Activated CD4-positive, alpha-beta T cell treated with anti-CD3 and anti-CD28 coated beads, Interleukin-2, amount 50 U/mL, for 16 hours (primary cell): Measurements from ENCODE around the gene RARA.
"Not testable (repeated sequence)": the region's sequence is repeated elsewhere in the genome, so short reads cannot be mapped to it uniquely, and the experiment has no call there.

Source experiments
- DNase-seq: peaks from one replicate; pipeline ENCODE4 v3.0.0-alpha.2; 2020

The RARA gene

GRCh38 chr17:40299159-40299757, 9.7 kb upstream of the RARA start:
- DNase-seq: not testable (repeated sequence)

DNA sequence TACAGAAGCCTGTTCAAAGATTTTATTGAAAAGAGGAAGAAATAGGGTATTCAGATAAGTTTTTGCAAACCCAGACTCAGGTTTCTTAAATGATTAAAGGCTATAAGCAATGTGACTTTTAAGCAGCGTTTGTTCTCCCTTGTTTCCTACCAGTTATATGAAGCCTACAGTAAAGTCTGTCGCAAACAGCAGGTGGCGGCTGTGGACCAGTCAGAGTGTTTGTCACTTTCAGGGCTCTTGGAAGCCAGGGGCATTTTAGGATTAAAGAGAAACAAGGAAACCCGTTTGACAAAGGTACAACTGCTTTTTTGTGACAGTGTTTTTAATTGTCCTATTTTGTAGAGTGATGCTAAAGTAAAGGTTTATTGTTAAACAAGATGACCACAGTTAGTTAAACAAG, 7.7 kb upstream of the RARA start:
- no peak for DNase-seq

GRCh38 chr17:40303009-40303657, 5.8 kb upstream of the RARA start:
- DNase-seq: no peak

DNA sequence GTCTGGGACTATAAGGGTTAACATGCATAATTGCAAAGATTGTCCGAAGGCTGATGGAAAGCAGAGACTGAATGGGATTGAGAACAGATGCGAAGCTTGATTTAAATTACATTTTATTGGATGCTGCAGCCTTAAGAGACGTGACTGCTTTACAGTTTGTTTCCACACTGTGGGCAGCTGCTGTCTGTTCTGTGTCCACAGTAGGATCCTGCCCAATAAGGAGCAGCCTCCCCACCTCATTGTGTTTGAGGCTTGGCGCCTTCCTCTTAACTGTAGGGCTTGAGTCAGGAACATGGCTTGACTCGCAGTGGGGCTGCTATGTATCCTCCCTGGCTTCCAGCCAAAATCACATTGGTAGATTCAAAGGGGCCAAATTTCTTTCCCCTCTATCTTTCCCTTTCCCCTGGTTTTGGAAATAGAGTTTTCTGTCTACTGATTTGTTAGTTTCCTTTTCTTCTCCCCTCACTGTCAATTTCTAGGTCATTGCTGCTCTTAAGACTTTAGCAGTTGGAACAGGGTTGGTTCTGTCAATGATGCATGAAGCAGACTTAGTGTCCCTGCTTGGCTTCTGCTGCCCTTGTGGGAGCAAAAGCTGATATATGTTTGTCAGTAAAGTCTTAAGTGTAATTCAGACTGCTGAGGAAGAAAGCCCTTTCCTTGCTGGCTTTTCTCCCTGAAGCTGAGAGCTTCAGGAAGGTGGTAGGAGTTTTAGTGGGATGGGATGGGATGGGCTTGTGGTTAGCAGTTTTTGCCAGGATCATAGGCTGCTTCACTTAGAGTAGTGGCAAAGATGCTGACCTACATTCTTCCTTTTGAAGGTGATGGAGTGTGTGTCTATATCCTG, 5.0 kb upstream of the RARA start:
- no peak for DNase-seq

- DNase-seq: not testable (repeated sequence)
Observed at GRCh38 chr17:40304552-40304863, 4.5 kb upstream of the RARA start.

DNA sequence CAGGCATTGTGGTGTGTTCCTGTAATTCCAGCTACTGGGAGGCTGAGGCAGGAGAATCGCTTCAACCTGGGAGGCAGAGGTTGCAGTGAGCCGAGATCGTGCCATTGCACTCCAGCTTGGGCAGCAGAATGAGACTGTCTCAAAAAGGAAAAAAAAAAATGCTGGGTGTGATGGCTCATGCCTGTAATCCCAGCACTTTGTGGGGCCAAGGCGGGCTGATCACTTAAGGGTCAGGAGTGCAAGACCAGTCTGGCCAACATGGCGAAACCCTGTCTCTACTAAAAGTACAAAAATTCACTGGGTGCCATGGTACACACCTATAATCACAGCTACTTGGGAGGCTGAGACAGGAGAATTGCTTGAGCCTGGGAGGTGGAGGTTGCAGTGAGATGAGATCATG, 4.1 kb upstream of the RARA start:
- not testable (repeated sequence) for DNase-seq

DNA sequence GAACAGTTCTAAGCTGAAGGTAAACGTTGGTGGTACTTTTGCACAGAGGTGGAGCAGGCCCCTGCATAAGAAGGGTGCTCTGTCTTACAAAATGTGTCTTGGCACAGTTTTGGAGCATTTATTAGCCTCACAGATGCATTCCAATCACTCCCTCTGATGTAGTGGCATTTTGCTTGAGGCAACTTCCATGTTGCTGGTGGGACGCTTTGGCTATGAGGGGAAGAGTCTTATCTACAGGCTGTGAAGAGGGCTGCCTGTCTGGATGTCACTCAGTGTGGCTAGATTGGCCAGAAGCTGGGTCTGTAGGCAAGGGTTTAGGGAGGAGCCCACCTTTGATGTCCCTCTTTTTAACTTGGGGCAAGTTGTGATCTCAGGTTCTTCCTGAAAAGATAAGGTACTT, 2.6 kb upstream of the RARA start:
- DNase-seq: no peak

DNA sequence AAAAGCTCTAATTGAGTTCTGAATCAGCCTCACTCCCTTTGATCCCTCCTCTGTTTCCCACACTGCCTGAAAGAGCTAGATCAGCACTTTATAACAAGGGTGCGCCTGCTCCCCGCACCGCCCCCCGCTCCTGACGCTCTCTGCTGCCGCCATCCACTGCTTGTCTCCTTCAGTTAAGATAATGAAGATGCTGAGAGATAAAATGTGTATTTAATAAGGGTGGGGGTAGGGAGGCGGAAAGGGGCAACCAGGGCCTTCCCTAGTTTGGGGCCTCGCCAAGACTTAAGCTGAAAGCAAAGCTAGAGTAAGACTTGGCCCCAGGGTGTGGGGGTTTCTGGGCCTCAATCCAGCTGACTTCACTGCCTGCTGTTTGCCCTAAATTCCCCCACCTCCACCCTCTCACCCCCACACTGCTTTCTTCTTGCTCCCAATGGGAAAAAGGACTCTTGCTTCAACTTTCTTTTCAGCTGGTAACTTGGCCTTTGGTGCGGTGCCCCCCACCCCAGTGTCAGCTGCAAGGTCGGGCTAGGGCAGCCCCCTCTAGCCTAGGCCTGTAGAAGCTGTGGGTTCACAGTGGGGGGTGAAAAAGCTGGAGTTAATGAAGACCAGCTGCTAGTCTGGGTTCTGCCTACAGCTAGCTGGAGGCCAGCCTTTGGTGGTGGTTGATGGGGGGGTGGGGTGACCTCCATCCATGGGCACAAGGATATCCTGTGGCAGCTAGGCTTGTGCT, 1.8 kb upstream of the RARA start:
- DNase-seq: no peak

- no peak for DNase-seq
Observed at GRCh38 chr17:40307740-40308239, 1.2 kb upstream of the RARA start.

DNA sequence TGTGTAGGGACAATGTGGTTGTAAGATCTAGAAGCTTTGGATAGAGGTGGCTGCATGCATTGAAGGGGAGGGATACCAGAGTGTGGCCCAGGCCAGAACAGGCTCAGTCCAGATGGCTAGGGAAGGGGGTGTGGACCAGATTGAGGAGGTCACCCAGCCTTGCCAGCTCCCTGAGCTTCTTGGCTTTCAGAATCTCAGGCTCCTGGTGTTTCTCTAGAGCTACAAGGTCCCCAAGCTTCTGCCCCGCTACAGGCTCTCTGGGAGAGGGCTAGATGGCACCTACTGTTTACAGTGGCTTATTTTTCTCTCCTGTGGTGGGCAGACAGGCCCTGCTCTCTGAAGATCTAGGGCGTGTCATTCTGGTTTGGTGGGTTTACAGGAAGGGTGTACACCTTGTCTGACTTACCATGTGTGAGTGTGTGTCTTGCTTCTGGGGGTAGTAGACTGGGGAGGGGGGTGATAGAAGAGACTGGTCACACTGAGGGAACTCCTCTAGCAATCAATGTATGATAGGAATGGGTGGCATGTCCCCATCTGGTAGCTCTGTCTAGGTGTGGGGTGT, 1.1 kb downstream of the RARA start:
- DNase-seq: no peak

GRCh38 chr17:40310882-40311391, 2.0 kb downstream of the RARA start:
- no peak for DNase-seq

DNA sequence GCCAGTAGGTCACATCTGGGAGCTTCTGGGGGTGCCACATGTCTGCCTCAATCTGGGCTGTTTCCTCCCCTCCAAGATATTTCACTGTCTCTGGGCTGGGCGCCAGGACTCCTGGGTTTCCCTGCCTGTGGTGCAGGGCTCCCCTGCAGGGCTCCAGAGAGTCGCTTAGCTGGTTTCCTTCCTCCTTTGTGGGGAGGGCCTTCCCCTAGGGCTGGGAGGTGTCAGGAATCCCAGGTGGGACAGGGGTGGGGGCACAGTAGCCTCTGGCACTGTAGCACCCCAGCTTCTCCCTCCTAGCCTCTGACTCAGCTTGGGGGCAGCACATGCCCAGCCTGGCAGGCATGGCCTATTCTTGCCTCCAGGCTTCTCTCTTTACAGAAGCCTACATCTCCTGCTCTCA, 2.6 kb downstream of the RARA start:
- no peak for DNase-seq

- no peak for DNase-seq
Observed at GRCh38 chr17:40312131-40312731, 3.3 kb downstream of the RARA start.

DNA sequence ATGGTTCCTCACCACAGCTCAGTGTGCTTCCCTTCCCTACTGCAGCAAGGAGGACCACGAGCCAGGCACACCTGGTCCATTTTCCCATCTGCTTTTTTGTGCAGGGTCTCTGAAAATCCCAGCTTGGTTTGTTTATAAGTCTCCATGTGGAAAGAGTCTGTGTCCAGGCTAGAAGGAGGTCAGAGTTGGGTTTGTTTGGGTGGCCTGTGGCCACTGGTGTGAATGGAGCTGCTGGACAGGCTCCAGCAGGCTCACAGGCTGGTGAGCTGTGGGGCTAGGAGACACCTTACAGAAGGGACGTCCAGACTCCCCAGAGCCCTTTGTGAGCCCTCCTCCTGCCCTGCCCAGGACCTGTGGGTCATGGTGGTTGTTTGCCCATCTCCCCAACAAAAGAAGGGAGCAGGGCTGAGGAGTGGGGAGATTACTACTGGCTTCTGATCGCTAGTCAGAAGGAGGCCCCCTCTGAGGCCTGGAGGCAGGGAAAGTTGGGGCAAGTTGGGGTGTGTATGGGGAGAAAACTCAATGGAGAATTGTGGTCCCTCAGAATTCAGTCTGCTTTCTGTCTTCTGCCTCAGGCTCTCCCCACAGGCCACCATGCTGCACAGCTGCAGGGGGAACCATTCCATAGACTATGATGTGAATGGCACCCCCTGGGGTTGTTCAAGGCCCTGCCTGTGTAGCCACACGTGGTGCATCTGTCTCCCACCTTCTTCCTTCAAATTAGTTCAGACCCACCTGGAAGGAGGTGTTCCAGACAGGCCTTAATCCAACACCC, 4.1 kb downstream of the RARA start:
- no peak for DNase-seq

GRCh38 chr17:40313668-40314583, 4.9 kb downstream of the RARA start:
- no peak for DNase-seq

DNA sequence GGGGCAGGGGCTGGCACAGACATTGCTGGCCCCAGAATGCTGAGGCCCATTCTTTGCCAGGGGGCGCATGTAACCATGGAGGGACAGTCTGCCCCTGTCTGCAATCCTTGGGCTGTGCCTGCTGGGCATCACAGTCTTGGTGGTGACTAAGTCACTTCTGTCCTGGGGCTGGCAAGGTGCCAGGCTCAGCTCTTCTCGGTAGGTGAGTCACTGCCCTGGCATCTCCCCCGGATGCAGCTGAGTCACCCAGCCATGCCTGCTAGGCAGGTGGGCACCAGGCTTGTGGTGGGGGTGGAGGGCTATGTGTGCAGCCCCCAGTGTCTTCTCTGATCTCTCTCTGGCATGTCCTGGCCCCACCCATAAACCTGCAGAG, 5.6 kb downstream of the RARA start:
- peak; percentile 90 for DNase-seq

DNA sequence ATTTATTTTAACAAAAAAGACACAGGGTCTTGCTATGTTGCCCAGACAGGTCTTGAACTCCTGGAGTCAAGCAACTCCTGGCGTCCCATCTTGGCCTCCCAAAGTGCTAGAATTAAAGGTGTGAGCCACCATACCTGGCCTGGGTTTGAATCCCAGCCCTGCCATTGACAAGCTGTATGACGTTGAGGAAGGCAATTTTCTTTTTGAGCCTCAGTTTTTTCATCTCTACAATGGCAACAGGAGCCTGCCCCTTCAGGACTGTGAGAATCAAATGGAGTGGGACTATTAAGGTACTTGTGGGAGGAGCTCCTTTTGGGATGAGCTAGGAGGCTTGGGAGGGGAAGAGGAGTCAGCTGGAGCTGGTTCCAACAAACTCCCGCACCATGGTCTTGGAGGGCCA, 6.2 kb downstream of the RARA start:
- DNase-seq: no peak

DNA sequence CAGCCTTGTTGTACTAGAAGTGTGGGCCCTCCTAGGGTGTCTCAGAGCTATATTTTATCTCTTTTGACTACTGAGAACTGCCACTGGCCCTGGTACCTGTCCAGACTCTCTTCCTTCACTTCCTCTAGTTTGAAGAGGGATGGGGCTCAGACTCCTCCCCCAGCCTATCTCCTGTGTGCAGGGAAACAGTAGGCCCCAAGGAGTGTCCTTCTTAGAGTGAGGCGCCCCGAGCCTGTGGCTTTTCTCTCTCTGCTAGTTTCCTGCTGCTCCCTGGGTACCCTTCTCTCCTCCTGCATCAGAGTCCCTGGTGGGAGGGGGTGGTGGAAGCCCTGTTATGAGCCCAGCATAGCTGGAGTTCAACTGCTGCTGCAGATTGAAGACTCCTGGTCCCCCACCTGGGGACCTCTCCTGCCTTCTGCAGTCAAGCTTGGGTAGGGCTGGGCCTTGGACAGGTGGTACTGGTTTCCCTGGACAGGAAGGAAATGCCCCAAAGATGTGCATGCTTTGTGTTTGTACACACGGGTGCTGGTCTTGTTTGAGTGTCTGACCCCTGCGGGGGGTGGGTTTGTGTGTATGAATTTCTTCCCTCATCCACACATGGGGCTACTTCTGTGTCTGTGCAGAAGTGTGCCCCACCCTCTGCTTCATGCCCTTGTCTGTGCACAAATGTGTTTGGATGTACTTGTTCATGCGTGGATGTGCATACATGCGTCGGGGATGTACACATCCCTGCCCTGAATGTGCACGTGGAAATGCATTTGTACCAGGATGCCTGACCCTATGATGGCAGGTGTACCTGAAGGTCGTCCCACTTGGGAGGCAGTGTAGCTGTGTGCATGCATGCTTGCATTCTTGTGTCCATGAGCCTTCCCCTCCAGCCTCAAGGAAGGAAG, 6.9 kb downstream of the RARA start:
- DNase-seq: no peak

DNA sequence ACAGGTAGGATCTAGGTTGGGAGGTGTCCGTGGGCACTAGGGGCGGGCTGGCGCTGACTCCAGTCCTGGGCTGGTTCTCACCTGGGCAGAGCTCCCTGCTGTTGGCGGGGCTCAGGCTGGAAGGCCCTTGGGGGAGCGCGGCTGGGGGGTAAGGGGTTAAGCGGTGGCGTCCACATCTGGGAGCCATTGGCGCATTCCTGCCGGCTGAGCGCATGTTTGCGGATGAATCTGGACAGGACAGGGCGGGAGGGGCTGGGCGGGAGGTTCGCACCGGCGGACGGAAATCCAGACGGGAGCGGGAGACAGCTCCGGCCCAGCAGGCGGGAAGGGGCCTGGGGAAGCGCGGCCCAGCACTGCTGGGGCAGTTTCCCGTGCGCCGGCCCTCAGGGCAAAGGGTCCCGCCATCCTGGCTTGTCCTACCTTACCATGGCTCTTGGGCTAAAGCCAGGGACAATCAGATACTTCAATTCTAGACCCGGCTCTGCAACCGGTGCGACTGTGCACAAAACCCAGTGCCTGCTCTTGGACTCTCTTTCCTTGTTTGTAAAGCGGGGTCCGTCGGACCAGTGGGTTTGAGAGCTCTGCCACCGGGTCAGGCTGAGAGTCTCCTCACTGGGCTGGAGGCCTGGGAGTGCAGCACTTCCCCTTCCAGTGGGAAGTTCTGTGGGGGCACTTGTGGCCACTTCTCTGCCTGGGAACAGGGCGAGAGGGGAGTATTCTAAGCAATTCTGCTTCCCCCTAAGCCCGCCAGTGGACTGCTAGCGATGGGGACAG, 7.8 kb downstream of the RARA start:
- DNase-seq: no peak
